GM18526 (cell line): ENCODE results near the gene KCNA10.

Source experiments
- POLR2A ChIP-seq: IDR thresholded peaks from 3 replicates; pipeline ENCODE4 v1.6.1; 2011; ENCODE audit not compliant: insufficient read length; ENCODE audit errors: extremely low read depth

KCNA10 gene

DNA sequence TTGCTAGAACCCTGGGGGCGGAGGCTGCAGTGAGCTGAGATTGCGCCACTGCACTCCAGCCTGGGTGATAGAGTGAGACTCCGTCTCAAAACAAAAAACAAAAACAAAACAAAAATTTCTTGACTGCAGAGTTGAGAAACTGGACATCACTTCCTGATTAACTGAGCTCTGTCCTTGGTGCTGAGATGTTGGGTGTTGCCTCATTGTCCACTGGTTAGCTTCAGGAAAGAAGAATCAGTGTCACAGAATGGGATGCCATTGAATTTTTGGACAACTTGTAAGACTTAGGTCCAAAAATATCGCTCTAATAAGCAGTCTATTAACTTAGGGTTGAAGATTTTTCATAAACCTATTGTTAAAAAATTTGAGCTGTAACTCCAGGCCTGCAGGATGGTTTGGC, 23.8 kb upstream of the KCNA10 start:
- no peak for TF ChIP-seq POLR2A

DNA sequence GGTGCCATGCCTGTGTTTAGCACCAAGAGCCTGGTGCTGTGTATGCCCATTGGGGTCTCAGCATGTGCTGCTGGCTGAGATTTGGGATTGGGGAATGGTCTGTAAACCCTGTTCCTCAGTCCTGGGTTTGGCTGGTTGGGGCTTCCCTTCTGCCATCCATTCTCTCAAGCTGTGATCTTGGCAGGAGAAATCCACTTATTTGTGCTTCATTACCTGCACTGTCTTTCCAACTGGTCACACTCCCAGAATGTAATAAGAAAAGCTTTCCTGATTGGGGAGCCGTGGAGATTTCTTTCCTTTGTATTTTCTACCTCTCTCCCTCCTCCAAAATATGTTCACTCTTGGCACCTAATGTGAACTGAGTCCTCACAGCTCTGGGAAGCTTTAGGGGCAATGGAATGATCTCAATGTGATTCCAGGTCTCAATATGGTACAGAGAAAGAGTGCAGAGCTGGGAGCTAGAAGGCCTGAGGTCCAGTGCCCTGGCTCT, 23.0 kb upstream of the KCNA10 start:
- TF ChIP-seq POLR2A, result no peak

DNA sequence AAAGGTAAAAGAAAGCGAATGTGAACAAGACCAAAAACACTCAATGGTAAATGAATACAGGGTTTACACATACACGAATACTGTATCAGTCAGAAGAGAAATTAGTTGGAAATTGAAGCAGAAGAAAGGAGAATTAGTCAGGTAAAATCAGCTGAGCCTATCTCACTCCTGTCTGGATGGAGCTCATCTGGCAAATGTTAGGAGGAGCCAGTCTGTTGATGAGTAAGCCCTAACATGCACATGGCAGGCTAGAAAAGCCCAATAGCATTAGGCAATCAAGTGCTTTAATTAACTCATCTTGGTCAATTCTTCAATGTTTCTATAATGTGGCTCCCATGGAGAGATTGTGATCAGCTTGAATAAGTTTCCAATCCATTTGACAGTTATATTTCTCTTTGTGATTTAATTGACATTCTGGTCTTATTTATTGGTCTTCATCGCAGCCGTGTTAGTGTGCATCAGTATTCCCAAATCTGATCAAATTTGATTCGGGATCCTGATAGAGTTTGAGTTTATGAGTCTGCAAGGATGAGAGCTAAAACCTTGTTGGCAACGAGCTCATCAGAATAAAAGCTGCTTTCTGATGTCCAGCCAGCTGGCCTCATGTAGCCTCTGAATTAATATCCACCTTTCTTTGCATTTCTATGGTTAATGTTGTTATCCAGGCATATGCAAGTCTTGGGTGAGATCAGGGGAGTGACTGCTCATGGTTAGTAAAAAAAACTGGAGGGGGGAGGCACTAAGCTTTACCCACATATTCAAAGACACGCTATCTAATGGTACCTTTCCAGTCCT, 22.1 kb upstream of the KCNA10 start:
- no peak for TF ChIP-seq POLR2A

DNA sequence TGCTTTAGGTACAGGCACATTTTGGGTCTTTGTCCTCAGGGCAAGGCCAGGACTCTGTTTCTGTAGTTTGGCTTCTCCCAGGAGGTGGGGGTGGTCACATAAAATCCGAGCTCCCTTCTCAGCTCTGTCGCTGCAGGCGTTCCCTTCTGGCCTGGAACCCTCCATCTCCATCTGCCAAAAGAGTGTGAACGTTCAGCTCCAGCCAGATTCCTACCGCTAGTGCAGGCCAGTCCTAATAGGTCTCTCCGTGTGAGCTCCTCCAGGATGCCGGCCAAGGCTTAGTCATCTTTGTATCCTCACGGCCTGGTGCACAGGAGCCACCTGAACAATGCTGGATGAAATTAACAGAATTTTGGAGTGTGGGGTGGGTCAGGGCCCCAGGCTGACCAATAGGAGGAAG, 19.9 kb upstream of the KCNA10 start:
- TF ChIP-seq POLR2A, result no peak

DNA sequence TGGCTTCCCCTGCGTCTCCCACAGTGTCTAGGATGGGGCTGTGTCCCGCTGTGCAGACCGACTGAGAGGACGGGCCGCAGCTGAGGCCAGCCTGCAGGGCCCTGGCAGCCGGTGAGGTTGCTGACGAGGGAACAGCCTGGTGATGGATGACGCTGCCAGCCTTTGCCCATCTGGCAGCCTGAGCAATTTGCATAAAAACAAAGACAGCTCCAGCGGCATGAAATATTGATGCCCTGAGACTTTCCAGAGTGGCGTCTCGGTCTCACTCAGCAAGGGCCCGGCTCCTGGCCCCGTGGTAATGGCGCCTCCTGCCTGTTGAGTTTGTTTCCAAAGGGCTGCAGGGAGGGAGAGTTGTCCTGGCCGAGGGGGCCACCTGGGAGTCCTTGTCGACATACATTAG, 19.1 kb upstream of the KCNA10 start:
- no peak for TF ChIP-seq POLR2A

DNA sequence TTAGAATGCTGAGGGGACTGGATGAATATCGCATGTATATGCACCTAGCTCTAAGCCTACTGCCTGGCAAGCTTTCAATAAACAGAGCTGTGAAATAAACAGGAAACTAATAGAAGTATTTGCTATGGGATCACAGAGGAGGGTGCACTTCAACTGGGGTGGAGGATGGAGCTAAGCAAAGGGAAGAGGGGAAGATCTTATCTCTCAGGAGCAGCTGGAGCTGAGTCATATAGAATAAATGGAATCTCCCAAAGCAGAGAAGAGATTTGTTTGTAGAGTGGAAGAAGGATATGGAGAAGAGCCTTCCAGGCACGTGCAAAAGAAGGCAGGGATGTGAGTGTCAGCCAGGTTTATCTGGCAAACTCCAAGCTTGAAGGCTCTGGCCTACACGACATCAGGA, 17.0 kb upstream of the KCNA10 start:
- TF ChIP-seq POLR2A, result no peak

DNA sequence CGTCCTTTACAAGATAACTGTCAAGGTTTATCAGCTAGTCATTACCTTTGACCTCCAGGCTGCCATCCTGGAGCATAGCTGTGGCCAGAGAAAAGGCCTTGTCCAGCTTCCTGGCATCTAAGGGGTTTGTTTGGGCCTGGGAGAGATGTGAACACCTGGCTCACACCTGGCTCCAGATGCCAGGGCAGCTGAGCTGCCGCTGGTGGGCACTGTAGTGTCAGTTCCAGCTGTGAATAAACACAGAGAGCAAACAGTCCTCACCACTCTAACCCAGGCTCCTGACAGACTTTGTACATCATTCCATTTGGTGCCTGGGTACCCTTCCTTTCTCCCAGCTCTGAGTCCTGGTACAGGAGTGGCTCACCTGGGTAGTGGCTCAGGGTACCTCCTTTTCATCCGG, 14.3 kb upstream of the KCNA10 start:
- no peak for TF ChIP-seq POLR2A

DNA sequence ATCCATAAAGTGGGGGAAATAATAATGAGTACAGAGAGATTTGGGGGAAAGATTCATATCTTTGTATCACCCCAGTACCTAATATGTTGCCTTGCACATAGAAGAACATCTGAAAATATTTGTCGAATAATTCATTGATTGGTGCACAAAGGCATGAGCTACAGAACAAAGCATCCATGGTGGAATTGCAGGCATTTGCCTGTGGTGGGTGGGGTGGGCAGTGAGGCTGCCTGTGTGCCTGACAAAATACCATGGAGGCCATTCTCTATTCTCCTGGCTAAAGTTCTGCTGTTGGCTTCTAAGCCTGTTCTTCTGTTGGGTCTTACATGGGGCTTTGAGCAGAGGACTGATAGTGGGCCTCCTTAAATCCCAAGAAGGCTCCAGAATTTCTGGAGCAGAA, 10.0 kb upstream of the KCNA10 start:
- no peak for TF ChIP-seq POLR2A

DNA sequence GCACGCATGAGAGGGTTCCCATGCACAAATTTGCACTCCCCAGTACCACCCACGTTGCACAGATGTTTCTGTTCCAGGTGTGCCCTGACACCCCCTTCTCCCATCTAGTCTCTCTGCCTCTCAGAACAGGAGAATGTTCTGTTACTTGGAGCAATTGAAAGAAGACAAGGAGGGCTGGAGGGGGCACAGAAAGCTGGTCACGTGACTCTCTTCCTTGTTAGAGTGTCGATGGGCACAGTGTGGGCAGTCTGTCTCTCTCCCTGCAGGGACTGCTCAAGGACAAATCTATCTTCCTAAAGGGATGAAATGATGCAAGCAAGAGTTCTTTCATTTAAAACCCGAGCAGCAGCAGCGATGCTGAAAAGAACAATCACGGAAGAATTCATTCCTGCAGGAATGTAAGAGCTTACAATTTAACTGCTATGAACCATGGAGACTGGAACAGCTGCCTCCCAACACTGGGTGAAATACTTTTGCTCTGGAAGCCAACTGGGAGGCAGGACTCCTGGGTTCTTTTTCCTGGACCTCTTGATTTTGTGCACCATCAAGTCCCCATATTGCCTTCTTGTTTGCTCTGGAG, 7.3 kb upstream of the KCNA10 start:
- no peak for TF ChIP-seq POLR2A

DNA sequence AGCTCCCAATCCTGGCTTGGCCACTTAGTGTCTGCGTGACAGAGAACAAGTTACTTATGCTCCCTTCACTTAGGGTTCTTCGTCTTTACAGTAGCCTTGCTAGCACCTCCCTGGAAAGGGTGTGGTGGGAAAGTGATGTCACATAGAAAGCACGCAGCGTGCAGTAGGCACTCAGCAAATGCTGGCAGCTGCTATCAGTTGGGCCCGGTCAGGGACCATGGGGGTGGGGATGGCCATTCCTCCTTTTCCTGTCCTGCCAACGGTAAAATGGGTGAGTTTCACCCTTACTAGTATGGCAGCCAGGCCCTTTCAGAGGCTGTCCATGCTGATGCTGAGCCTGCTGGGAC, 6.2 kb upstream of the KCNA10 start:
- no peak for TF ChIP-seq POLR2A

DNA sequence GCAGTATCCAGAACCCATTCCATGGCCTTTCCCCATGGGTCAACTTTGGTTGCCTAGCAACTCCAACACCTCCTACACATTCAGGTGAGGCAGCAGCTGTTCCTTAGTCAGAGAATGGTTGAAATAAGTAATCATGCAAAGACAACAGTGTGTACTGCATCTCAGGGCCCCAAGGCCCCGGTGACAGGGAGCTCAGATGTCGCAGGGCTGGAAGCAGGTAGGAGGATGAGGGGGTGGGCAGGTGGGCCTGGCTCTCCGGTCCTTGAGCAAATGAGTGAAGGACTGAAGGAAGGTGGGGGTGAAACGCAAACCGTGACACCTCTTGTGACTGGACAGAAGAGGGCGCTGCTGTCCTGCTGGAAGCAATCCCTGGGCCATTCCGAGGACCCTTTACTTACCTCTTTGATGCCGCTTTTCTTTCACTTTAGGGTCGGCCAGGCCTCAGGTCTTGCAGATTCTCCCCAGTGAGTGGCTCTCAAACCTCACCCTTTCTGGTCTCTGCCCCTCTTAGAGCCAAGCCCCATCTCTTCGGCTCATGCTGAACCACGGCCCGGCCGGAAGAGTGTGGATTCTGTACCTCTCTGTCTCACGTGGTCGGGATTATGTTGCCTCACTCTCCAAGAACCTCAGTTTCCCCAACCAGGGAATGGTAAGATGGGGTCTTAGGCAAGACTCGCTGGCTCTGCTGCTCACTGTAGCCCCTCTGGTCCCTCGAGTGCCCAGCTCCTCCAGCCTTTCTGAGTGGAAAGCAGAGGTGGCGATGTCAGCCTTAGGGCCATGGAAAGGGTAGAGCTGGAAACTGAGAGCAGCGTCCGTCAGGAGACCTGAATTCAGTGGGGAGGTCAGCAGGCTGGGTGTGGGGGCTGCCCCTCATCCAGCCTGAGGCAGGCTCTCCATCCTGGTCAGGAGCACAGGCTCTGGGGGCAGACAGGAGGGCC, 5.6 kb upstream of the KCNA10 start:
- no peak for TF ChIP-seq POLR2A

DNA sequence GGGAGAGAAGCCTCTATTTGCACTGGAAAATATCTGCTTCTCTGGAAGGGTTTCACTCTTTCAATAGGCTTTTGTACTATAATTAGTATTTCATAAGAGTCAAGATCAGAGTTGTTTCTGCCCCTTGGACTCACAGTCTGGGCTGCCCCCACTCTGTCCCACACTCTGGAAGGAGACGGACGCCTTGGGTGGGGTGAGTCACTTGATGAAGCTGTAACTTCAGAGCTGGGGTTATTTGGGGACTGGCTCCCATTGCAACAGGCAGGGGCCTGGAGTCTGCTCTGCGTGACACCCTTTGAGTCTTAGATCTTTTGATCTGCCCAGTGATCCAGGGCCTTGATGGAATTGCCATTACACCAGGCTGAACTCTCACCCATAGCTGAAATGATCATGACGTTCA, 4.0 kb upstream of the KCNA10 start:
- no peak for TF ChIP-seq POLR2A

DNA sequence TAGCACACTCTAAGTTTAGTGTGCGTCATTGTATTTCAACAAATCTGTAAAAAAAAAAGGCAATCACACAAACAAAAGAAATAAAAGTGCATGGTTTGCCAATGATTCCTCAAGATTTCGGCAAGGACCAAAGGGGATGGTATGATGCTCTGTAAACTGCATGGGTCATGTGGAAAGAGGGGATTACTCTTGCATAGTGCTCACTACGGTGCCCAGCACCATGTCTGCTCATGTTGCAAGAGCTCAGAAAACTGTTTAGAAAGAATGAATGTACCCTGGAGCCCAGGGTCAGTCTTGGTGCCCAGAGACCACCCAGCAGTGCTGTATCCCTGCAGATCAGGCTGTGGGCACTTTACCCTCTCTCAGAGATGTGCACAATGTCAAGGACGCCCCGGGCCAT, 3.6 kb upstream of the KCNA10 start:
- no peak for TF ChIP-seq POLR2A

DNA sequence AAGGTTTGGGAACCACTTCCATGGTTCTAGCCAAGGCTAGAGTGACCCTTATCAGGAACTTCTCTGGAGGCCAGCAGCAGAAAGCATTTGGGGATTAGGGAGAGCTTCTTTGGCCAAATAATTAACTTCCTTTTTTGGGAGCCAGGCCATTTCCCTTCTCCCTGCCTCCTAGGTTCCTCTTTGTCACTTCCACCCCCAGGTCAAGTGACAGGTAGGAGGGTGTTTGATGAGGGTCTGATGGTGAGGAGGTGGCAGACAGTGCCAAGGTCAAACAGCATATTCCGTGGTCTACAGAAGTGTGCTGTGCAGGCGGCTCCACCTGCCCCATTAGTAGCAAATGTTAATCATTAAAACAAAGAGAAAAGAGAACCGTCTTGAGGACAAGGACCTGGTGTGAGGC, 1.9 kb upstream of the KCNA10 start:
- no peak for TF ChIP-seq POLR2A

DNA sequence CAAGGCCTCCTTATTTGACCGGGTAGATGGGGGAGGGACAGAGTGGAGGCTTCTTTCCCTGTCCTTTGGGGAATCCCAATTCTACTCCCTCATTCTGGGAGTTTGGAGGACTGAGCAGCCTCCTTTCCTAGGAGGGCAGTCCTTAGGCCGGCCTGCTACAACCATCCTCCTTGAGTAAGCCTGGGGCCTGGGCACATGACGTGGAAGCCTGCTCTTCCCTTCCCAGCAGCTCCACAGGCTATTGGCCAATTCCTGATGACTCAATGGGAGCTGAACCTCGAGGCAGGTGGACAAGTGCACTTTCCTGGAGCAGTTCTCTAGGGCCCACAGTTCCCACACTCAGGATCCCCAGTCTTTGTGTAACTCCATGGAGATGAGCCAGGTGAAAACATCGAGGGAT, 3.1 kb downstream of the KCNA10 start:
- no peak for TF ChIP-seq POLR2A

DNA sequence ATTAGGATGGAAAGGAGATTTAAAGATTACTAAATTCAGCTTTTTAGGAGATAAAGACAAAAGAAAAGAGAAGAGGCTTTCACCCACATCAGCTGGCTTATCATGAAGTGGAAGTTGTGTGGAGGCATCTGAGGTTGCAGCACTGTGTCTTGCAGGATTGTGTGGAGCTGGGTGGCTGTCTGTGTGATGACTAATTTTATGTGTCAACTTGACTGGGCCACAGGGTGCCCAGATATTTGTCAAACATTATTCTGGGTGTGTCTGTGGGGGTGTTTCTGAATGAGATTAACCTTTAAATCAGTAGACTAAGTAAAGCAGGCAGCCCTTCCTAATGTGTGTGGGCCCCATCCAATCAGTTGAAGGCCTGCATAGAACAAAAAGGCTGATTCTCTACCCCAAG, 3.9 kb downstream of the KCNA10 start:
- no peak for TF ChIP-seq POLR2A

DNA sequence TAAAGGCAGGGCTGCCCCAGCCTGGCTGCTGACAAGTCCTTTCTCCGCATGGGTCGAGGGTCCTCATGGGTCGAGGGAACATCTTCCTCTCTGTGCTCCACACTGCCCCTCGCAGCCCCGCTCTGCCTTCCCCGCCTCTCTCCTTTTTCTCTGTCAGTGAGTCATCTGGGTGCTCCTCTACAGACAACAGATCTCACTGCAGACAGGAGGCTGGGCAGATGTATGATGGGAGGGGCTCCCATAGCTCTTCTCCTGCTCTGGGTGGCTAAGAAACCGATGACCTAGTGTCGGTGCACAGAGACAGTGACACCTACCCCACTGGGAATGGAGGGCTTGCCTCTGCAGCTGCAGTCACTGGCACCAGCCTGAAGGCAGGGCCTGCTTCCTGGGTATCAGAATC, 5.5 kb downstream of the KCNA10 start:
- TF ChIP-seq POLR2A, result no peak

DNA sequence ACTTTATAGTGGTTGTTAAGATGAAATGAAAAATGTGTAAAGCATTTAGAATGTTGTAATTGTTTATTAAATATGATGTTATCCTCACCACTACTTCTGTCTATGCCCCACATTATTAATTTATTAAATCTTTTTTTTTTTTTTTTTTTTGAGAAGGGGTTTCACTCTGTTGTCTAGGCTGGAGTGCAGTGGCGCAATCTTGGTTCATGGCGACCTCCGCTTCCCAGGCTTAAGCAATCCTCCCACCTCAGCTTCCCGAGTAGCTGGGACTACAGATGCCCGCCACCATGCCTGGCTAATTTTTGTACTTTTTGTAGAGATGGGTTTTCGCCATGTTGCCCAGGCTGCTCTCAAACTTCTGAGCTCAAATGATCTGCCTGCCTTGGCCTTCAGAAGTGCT, 7.5 kb downstream of the KCNA10 start:
- TF ChIP-seq POLR2A, result no peak
